Activated CD8-positive, alpha-beta memory T cell treated with anti-CD3 and anti-CD28 coated beads, Interleukin-2, amount 50 U/mL, for 1 hour (primary cell): ENCODE measurements around the gene MYH7B.

Experiments
- DNase-seq: peaks from one replicate; pipeline ENCODE4 v3.0.0-alpha.2; 2020; ENCODE audit errors: extremely low read depth

MYH7B gene

GRCh38 chr20:34945315-34946077, 10.2 kb upstream of the MYH7B start:
- DNase-seq, result no peak

GRCh38 chr20:34946661-34947060, 9.0 kb upstream of the MYH7B start:
- DNase-seq, result no peak

- no peak for DNase-seq
Observed at GRCh38 chr20:34947336-34947735, 8.3 kb upstream of the MYH7B start.

GRCh38 chr20:34948030-34948429, 7.6 kb upstream of the MYH7B start:
- DNase-seq, result no peak

- no peak for DNase-seq
Observed at GRCh38 chr20:34949120-34949519, 6.5 kb upstream of the MYH7B start.

- DNase-seq, result no peak
Observed at GRCh38 chr20:34951252-34951651, 4.4 kb upstream of the MYH7B start.

- no peak for DNase-seq
Observed at GRCh38 chr20:34951652-34952051, 4.0 kb upstream of the MYH7B start.

GRCh38 chr20:34952671-34953070, 3.0 kb upstream of the MYH7B start:
- DNase-seq, result no peak

- DNase-seq, result no peak
Observed at GRCh38 chr20:34953960-34954359, 1.7 kb upstream of the MYH7B start.

- DNase-seq, result no peak
Observed at GRCh38 chr20:34954904-34955230, 801 bp upstream of the MYH7B start.

- DNase-seq, result no peak
Observed at GRCh38 chr20:34956041-34956458, 382 bp downstream of the MYH7B start.

GRCh38 chr20:34956751-34957472, 1.2 kb downstream of the MYH7B start:
- no peak for DNase-seq

- DNase-seq, result no peak
Observed at GRCh38 chr20:34964486-34964885, 8.8 kb downstream of the MYH7B start.

- no peak for DNase-seq
Observed at GRCh38 chr20:34965051-34965450, 9.4 kb downstream of the MYH7B start.

- no peak for DNase-seq
Observed at GRCh38 chr20:34967421-34967820, 11.8 kb downstream of the MYH7B start.

GRCh38 chr20:34968042-34968775, 12.5 kb downstream of the MYH7B start:
- DNase-seq, result no peak

GRCh38 chr20:34970193-34970840, 14.6 kb downstream of the MYH7B start:
- no peak for DNase-seq

GRCh38 chr20:34970846-34971560, 15.3 kb downstream of the MYH7B start:
- no peak for DNase-seq

GRCh38 chr20:34971561-34972235, 16.0 kb downstream of the MYH7B start:
- DNase-seq, result no peak

GRCh38 chr20:34974246-34974645, 18.6 kb downstream of the MYH7B start:
- DNase-seq, result no peak

GRCh38 chr20:34976286-34976685, 20.6 kb downstream of the MYH7B start:
- no peak for DNase-seq
